GM18867 (cell line): ENCODE results near the gene PTGIR.
"Not testable (repeated sequence)": the region's sequence is repeated elsewhere in the genome, so short reads cannot be mapped to it uniquely, and the experiment has no call there.

Experiments used
- ATAC-seq: cut with Tn5 transposase; IDR thresholded peaks from one replicate; pipeline ENCODE4 v1.9.1; 2021; ENCODE audit warnings: mild to moderate bottlenecking, moderate library complexity; ENCODE audit not compliant: unreplicated experiment

The PTGIR gene

DNA sequence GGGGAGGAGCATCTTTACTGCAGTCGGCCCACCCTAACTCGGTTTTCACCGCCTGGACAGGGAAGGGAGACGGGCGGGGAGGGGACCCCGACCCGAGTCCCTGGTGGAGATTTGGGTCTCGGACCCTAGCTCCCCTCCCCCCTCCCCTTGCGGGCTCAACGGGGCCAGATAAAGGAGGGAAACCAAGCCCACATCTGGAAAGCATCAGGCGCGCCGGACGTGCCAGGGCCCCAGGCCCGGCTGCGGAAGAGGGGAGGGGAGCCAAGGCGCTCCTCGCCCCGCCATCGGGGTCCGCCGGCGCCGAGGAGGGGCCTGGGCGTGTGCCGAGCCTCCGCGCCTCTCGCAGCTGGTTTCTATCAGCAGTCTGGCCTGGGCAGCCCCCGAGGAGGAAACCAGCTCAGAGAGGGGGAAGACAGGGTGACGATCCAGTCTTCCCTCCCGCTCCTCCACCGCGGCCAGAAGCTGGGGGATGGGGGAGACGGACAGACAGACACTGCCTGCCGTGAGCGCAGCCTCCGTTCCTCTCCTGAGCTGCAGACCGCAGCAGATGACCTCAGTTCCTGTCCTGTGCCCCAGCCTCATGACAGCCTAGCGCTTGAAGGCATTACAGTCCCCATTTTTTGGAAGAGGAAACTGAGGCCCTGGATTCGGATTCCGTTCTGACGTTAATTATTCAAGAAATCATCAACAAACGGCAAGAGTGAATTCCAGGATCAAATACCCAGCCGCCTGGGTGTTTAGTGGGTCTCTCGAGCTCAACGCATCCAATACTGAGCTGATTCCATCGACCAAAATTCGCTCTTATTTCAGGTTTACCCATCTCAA lies 14.7 kb upstream of the PTGIR start:
- no peak for ATAC-seq

DNA sequence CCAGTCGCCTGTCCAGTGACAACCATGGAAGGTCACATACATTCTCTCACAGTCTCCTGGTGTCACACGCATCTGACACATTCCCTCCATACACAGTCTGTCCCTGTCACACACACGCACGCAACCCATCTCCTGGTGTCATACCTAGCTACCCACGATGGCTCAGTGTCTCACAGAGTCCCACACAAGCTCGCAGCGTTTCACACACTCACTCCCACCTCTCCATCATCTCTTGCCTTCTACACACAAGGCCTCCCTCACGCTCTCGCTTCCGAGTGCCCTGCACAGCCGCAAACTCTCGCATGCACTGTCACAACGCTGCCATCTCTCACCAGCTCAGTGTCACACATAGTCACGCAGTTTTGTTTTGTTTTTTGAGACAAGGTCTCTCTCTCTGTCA lies 12.3 kb upstream of the PTGIR start:
- ATAC-seq, result no peak

DNA sequence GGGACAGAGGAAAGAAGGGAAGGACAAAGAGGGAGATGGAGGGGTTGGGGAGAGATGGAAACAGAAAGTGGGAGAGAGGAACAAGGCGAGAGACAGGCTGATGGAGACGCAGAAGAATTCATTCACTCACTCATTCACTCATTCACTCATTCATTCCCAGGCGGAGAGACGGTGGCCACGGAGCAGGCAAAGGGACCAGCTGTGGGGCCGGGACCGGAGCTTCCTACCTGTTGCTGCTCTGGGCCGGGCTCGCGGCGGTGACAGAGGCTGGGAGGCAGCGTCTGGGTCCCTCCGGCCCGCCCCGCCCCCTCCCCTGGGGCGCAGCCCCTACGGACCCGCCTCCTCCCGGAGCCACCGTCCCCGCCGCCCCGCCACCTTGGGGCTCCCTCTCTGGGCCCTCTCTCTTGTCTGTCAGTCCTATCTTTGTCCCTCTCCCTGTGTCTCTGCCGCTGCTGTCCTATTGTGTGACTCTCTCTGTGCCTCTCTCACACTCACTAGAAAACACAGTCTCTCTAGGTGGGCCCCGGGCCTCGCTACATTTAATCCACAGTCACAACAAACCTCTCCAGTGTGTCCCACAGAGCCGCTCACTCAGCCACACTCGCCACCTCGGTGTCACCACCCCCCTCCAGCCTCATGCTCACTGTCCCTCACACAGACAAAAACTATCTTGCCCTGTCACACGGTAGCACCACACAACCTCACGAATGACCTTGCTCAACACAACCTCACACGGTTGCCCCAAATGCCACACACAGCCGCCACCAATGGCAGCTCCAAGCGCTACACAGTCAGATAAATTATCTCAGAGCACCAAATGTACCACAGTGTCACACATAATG lies 11.3 kb upstream of the PTGIR start, which contains the start of gene GNG8:
Gene GNG8, minus strand, starts transcription at position 283 of the 842 bp plus-strand sequence. CDS start 1,520 bp downstream, outside the sequence.
- ATAC-seq, result no peak

DNA sequence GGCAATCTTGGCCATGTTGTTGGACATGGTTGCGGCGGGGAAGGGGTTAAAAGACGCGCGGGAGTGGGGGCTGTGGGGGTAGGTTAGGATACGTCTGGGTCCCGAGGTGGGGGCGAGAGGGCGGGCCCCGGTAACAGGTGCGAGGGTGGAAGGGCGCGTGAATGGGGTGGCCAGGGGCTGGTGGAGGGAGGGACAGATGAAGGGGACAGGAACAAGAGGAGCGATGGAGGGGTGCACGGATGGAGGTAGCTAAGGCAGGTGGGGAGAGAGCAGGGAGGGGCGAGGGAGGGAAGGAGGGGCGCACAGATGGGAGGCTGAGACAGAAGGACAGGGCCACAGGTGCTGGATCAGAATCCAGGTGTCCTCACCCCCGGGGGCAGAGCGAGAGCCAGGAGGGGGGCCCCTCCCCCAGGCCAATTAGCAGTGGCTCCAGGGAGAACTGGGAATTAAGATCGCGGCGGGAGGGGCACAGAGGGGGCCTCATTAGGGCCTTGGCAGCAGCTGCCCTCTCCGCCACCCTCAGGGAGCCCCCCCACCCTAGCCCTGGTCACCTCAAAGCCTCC lies 9.8 kb upstream of the PTGIR start:
- ATAC-seq, result no peak

DNA sequence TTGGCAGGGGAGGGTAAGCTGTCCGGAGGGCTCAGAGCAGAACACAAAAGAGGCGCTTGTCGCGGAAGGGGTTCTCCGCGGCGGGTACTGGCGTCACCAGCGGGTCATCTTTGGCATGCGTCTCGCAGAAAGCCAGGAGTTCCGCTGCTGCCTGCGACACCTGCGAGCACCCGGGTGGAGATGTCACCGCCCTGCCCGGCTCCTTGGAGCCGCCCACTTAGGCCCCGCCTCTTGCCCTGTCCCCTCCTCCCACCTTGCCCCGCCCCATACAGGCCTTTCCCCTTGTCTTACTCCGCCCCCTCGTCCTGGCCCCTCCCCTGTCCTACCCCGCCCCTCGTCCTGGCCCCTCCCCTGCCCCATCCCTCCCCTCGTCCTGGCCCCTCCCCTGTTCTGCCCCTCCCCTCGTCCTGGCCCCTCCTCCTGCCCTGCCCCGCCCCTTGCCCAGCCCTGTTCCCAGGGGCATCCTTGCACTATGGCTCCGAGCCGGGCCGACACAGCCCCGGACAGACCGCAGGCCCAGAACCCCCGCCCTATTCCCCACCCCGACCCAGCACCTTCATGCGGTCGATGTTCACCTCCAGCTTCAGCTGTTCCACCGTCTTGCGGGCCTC lies 9.3 kb upstream of the PTGIR start:
- ATAC-seq, result peak; percentile 62

DNA sequence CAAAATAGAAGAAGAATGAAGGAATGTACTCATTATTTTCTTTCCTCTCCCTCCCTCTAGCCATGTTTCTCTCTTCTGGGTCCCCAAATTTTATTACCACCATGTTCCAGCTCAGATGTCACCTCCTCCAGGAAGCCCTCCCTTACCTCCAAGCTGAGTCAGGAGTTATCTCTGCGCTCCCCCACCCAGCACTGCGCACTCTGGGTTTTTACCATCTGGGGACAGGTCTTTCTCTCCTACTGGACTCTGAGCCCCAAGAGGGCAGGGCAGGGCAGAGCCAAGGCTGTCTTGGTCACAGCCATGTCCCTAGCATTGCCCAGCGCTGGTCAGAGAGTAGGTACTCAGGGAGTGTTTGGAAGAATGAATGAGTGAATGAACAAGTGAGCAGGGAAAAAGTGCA lies 8.2 kb upstream of the PTGIR start:
- no peak for ATAC-seq

DNA sequence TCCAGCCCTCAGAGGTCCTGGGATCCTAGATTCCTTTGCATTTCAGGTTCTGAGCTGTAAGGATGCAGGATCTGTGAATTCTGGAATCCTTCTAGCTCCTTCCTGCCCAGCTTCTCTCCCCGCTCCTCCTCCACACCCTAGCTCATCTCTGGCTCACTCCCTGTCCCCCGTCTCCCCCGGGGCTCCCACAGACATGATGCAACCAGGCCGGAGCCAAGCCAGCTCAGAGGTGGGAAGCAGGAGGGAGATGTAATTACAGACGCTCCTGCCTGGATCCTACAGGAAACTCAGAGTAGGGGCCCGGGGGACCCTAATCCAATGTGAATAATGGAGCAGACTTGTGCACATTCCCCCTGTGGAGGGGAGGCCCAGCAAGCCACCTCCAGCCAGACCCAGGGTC lies 6.6 kb upstream of the PTGIR start:
- no peak for ATAC-seq

DNA sequence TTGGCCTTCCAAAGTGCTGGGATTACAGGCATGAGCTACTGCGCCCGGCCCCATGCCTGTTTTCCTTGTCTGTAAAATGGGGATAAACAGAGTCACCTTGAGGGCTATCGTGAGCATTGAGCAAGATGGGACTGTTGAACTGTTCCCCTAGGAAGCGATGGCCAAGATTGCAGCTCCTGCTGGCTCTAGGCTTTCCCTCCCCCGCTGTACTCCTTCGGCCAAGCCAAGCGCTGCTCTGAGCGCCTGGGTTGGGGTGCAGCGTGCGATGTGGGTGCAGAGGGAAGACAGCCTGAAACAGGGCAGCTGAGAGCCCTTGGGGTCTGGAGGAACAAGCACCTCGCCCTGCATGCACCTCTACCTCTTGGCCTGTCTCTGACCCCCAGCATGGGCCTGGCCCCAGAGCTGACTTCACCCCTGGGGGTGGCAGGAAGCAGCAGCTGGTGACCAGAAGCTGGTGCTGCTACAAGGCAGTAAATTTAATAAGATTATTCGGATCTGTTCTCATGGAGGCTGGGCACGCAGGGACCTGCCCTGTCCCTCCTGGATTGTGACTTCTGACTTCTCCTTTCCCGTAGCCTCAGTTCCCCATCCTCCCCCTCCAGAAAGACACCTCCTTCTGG lies 5.8 kb upstream of the PTGIR start:
- no peak for ATAC-seq

DNA sequence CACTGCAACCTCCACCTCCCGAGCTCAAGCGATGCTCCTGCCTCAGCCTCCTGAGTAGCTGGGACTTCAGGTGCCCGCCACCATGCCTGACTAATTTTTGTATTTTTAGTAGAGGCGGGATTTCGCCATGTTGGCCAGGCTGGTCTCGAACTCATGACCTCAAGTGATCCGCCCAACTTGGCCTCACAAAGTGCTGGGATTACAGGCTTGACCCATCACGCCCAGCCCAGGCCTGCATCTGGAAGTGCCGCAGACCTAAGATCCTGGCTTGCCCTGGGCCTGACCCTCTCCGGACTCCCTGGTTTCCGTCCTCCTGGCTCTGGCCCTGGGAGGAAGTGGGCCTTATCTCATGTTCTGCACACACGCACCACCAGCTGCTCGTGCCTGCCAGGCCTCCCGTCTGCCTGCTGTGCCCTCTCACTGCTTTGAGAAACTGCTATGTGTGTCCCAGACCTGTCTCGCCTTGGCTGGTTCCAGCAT lies 4.7 kb upstream of the PTGIR start:
- no peak for ATAC-seq

DNA sequence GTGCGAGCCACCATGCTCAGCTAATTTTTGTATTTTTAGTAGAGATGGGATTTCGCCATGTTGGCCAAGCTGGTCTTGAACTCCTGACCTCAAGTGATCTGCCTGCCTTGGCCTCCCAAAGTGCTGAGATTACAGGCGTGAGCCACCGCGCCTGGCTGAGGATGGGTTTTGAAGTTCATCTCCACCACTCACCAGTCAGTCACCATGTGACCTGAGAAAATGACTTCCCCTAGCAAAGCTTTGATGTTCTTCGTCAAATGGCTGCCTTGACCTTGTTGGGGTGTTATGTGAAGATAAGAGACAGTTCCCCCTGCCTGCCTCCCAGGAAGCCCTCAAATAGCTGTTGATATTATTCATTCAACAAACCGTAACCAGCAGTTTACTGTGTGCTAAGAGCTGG lies 4.1 kb upstream of the PTGIR start:
- not testable (repeated sequence) for ATAC-seq

DNA sequence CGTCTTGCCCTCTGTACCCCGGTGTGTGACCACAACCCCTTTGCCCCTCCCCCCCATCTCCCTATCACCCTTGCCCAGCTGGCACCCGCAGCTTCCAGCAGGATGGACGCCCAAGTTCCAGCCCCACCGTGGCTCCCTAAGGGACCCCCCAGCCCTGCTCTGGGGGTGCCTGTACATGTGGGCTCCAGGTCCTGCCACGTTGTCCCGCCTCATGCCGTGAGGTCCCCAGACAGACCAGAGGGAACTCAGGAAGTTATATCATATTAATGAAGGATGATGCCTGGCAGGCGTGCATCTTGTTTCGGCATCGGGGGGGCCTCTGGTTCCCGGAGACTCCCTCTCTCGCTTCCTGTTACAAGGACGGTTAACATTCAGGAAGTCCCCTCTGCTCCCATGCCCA lies 1.6 kb upstream of the PTGIR start:
- ATAC-seq, result no peak

DNA sequence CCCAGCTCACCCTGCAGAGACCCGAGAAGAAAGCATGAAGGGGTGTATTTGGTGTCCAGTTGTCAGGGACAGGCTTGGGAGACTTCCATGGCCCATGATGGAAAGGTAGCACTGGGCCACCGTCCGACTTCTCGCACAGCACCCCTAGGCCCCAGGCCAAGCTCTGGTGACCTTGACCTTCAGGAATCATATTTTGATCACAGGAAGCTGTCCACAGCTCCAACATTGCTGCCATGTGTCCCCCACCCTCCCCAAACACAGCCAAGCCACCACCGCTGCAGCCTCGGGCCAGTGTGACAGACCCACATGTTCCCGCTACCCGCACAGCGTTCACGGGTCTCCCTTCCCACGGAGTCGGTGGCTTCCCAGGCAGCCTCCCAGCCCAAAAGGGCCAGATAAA lies 842 bp upstream of the PTGIR start:
- ATAC-seq, result no peak

DNA sequence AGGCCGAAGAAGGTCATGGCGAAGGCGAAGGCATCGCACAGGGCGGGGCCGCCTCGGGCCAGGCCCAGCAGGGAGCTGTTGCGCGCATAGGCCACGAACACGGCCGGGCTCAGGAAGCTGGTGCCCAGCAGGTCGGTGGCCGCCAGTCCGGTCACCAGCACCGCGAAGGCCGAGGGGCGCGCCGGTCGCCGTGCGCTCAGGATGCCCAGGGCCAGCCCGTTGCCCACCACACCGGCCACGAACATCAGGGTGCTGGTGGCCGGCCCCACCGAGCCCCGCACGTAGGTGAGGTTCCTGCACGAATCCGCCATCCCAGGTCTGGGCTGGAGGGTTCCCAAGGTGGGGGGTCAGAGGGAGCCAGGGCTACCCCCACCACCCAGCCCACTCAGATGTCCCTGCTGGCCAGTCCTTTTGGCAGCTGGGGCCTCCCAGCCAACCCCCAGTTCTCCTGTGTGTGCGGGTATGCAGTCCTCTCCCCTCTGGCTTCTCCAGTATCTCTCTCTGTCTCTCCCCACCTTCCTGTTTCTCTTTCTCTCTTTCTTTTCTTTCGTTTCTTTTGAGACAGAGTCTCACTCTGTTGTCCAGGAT lies 880 bp downstream of the PTGIR start:
- no peak for ATAC-seq

DNA sequence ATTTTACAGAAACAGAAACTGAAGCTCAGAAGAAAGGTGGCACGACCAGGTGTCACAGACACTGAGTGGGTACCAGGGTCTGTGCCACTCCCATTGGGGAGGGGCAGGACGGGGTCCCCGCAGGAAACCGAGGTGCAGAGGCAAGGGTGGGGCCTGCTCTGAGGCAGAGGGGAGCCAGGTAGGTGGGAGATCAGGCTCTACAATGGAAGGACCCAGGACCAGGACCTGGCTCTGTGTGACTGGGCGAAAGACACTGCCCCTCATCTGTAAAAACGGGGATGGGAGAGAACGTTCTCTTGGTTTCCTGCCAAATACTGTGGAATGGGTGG lies 2.8 kb downstream of the PTGIR start:
- ATAC-seq, result no peak

DNA sequence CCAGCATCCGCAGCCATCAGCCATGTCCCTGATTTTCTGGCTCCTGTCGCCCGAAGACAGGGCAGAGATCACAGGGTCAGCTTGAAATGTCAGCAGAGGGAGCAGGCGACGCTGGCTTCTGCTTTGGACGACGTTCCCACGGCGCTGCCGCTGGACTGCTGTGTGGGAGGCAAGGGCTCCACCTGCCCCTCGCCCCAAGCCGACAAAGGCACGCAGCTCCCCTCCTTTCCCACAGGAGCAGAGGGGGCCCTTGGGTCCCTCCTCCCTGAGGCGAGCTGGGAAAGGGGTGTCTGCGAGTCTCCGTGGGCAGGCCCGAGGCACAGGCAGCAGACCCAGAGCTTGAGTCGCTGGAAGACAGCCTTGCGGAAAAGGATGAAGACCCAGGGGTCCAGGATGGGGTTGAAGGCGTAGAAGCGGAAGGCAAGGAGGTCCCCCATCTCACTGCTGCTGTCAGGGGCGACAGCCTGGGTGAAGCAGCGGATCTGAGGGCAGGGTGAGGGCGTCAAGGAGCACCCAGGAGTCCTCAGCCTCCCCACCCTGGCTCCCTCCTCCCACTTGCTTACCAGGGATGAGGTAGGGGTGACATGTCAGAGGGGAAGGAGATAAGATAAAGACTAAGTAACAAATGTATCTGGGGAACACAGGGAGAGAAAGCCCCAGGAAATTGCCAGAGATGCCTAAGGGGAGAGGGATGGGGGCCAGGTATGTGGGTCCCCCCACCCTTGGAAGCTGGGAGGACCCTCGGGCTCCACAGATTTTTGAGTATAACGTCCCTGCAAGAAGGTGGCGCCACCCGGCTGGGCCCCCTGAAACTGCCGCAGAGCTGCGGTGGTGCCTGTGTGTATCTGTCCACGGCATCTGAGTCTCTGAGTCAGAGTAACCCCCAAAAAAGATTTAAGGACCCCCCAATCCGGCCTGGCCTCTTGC lies 3.4 kb downstream of the PTGIR start:
- no peak for ATAC-seq

DNA sequence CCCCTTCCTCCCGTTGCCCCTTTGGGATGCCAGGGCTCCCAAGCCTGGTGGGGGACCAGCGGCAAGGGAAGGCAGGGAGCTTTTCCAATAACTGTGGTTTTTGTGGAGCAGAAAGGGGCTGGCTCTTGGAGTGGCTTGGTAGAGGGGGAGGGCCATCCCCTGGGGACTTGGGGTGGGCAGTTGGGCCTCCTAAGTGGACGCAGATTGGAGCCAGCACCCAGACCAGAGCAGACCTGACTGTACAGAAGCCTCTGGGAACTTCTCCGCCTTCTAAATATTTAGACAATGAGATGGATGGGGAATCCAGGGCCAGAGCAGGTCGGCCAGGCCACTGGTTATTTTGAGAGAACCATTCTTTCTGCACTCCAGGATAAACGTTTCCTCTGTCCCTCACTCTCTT lies 4.2 kb downstream of the PTGIR start:
- ATAC-seq, result no peak

DNA sequence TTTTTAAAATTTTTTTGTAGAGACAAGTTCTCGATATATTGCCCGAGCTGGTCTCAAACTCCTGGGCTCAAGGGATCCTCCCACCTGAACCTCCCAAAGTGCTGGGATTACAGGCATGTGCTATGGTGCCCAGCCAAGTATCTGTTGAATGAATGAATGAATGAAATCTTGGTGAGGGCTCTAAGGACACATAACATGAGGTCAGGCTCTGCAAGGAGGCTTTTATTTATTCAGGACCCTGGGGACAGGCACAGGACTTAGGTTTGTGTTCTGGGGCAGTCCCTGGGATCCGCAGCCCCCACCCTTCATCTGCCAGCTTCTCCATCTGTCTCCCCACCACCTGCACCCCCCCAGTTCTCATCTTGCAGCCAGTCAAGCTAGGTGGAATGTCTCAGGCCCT lies 4.6 kb downstream of the PTGIR start:
- ATAC-seq, result no peak

DNA sequence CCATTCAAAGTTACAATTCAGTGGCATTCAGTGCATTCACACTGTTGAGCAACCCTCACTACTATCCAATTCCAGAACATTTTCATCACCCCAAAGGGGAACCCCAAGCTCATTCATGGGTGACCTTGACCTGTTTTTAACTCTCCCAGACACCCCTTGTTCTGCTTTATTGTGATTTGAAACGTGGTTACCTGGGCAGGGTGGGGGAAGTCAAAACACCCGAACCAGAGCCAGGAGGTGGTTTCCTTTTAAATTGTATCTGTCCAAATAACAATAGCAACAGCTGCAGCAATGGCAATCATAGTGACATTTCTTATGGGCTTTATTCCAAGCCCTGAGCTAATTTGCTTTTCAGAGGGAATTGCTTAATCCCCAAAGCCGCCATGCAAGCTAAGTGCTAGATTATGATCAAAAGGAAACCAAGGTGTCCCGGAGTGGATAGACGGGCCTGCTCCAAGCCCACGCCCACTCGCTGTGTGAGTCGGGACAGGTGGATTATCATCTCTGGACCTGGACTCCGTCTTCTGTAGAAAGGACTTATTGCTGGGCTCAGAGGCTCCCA lies 6.1 kb downstream of the PTGIR start:
- no peak for ATAC-seq

DNA sequence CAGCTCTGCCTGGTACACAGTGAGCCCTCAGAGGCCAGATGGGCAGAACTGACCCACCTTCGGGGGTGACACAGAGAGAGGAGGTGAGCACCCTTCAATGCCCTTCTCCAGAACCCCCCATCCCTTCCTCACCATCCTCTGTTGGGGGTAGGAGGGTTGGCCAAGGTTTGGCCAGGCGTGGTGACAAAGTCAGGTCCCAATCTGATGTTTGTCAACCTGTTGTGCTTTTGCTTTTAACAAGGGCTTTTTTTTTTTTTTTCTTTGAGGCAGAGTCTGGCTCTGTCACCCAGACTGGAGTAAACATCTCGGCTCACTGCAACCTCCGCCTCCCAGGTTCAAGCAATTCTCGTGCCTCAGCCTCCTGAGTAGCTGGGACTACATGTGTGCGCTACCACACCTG lies 7.3 kb downstream of the PTGIR start:
- ATAC-seq, result no peak
